Measurements from ENCODE around the gene NAPSA. TPM values are rescaled to one million over a fixed set of nuclear protein-coding genes. Genes with fewer than 3 reads are reported as not detected.

NAPSA gene
- polyA plus RNA-seq, 1 of the 3 experiments (the other 2 are of a cell fraction): 0.43 TPM

- no peaks in the 10 kb centered on the region for H3K79me2 ChIP-seq (ENCODE audit: insufficient read depth)
- no peaks in the 10 kb centered on the region for H3K9me3 ChIP-seq
- ChIA-PET POLR2A (no interaction called here), CTCF (no interaction called here)
- H3K27me3 ChIP-seq (ENCODE audit: insufficient read depth): peaks cover 9% of the 10 kb centered on the region; the same call in 1 of the 2 replicates
- TF ChIP-seq CHD2 (IDR thresholded peaks at IDR 0.05; ENCODE audit: low read length, partially characterized antibody): no peak
- H3K4me1 ChIP-seq (ENCODE audit: control insufficient read depth in 1 of 2, insufficient read depth in 2 of 2, low read depth in 1 of 2, low read length in 1 of 2): peaks cover 0 to 18% of the 10 kb centered on the region in 2 experiments; a peak in 1 of 4 replicates
- H3K27ac ChIP-seq (ENCODE audit: low read depth in 2 of 2, low read length in 1 of 2): no peak overlapping the region
- H3K9me2 ChIP-seq: no peaks in the 10 kb centered on the region
- H3K9ac ChIP-seq: no peak overlapping the region
- 0 out of 2 replicates have a peak, but pooled peaks cover 3% of the 10 kb centered on the region for H4K20me1 ChIP-seq (ENCODE audit: insufficient read depth)
- H3K4me3 ChIP-seq (ENCODE audit: low read depth in 2 of 2, low read length in 1 of 2): no peak overlapping the region
- no peak overlapping the region for H2AFZ ChIP-seq (ENCODE audit: low read depth)
- WGBS (ENCODE audit: low lambda C conversion rate): 71% methylated on average over 12 of the region's 12 CpGs
- H3K36me3 ChIP-seq (replicated peaks in 1 of 2; ENCODE audit: control insufficient read depth in 1 of 2, insufficient read depth in 2 of 2, low read length in 1 of 2): no peaks in the 10 kb centered on the region
- no peak for DNase-seq
- H3F3A ChIP-seq (replicated peaks; ENCODE audit: insufficient read depth): no peaks in the 10 kb centered on the region
- no peak overlapping the region for H3K4me2 ChIP-seq
Observed at GRCh38 chr19:50322234-50322633, 43.2 kb downstream of the NAPSA start.

GRCh38 chr19:50321831-50322230, 43.6 kb downstream of the NAPSA start:
- no peak overlapping the region for H2AFZ ChIP-seq (ENCODE audit: low read depth)
- H3F3A ChIP-seq (replicated peaks; ENCODE audit: insufficient read depth): no peaks in the 10 kb centered on the region
- H3K36me3 ChIP-seq (replicated peaks in 1 of 2; ENCODE audit: control insufficient read depth in 1 of 2, insufficient read depth in 2 of 2, low read length in 1 of 2): no peaks in the 10 kb centered on the region
- H3K27me3 ChIP-seq (ENCODE audit: insufficient read depth): peaks cover 5% of the 10 kb centered on the region; the same call in 1 of the 2 replicates
- ChIA-PET POLR2A (no interaction called here), CTCF (no interaction called here)
- H3K27ac ChIP-seq (ENCODE audit: low read depth in 2 of 2, low read length in 1 of 2): no peak overlapping the region
- H3K4me3 ChIP-seq (ENCODE audit: low read depth in 2 of 2, low read length in 1 of 2): no peak overlapping the region
- no peak overlapping the region for H3K4me2 ChIP-seq
- no peaks in the 10 kb centered on the region for H3K9me2 ChIP-seq
- H3K9ac ChIP-seq: no peak overlapping the region
- TF ChIP-seq POLR2AphosphoS5 (IDR thresholded peaks at IDR 0.05; ENCODE audit: low read depth, low read length) (no peak), RXRA (IDR thresholded peaks at IDR 0.05; ENCODE audit: borderline replicate concordance, low read depth) (no peak), JUND (IDR thresholded peaks at IDR 0.05) (no peak), ELF1 (IDR thresholded peaks at IDR 0.05) (no peak), RAD21 (IDR thresholded peaks at IDR 0.05; ENCODE audit: low read length) (no peak), MAX (IDR thresholded peaks at IDR 0.05; ENCODE audit: low read depth) (no peak), IRF3 (IDR thresholded peaks at IDR 0.05; ENCODE audit: low read depth, low read length) (no peak), SIN3A (IDR thresholded peaks at IDR 0.05; ENCODE audit: borderline replicate concordance, low read depth, low read length) (no peak), GABPA (IDR thresholded peaks at IDR 0.05; ENCODE audit: low read depth) (no peak), NRF1 (IDR thresholded peaks at IDR 0.05; ENCODE audit: low read depth, low read length) (no peak), USF2 (IDR thresholded peaks at IDR 0.05; ENCODE audit: borderline replicate concordance, low read depth, low read length) (no peak), FOXJ3 (CRISPR knock-in tag; IDR thresholded peaks at IDR 0.05) (no peak), EZH2phosphoT487 (IDR thresholded peaks at IDR 0.05; ENCODE audit: borderline replicate concordance, low read depth) (no peak), FOSL2 (IDR thresholded peaks at IDR 0.05; ENCODE audit: borderline replicate concordance, low read depth) (no peak), REST (IDR thresholded peaks at IDR 0.05; ENCODE audit: low read depth, low read length) (no peak), EP300 (IDR thresholded peaks at IDR 0.05; ENCODE audit: borderline replicate concordance in 1 of 2, low read depth in 1 of 2, low read length in 1 of 2) (no peak), CTCF (IDR thresholded peaks at IDR 0.05) (no peak), RCOR1 (IDR thresholded peaks at IDR 0.05; ENCODE audit: low read length) (no peak), MEF2A (IDR thresholded peaks at IDR 0.05; ENCODE audit: borderline replicate concordance, low read depth) (no peak)
- 0 out of 2 replicates have a peak, but pooled peaks cover 3% of the 10 kb centered on the region for H4K20me1 ChIP-seq (ENCODE audit: insufficient read depth)
- peaks cover 0 to 18% of the 10 kb centered on the region in 2 experiments; a peak in 1 of 4 replicates for H3K4me1 ChIP-seq (ENCODE audit: control insufficient read depth in 1 of 2, insufficient read depth in 2 of 2, low read depth in 1 of 2, low read length in 1 of 2)
- H3K9me3 ChIP-seq: no peaks in the 10 kb centered on the region
- H3K79me2 ChIP-seq (ENCODE audit: insufficient read depth): no peaks in the 10 kb centered on the region
- WGBS (ENCODE audit: low lambda C conversion rate): 43% methylated on average over 3 of the region's 4 CpGs
- no peak for DNase-seq
